Peyer's patch (tissue), 4 donors: ENCODE measurements around the gene RSPRY1.
"Not testable (repeated sequence)": the region's sequence is repeated elsewhere in the genome, so short reads cannot be mapped to it uniquely, and the experiment has no call there.

ENCODE experiments used
- CTCF ChIP-seq, 6 experiments: fragments of 450-650 bp in 4 of 6; fragments of 200-600 bp in 2 of 6; sonication (generic) in 1 of 6; IDR thresholded peaks; one replicate each; pipeline ENCODE4 v1.5.1; 2017 to 2019; ENCODE audit warnings: antibody characterized with exemption in 6 of 6, mild to moderate bottlenecking in 3 of 6, moderate library complexity in 1 of 6
- POLR2A ChIP-seq, 2 donors: fragments of 450-650 bp; IDR thresholded peaks; one replicate each; pipeline ENCODE4 v1.5.1; 2017; ENCODE audit warnings: antibody characterized with exemption in 2 of 2, mild to moderate bottlenecking in 2 of 2, moderate library complexity in 2 of 2

- TF ChIP-seq POLR2A, CTCF (IDR thresholded peaks at IDR 0.05): not testable (repeated sequence)
These were observed 81.2 kb downstream of the RSPRY1 start for GRCh38 chr16:57267343-57267742.
